ENCODE data around the gene MDFI. TPM values are rescaled to one million over a fixed set of nuclear protein-coding genes. Genes with fewer than 3 reads are reported as not detected.

Gene MDFI
- total RNA-seq, 2 experiments from 2014 or later, result not detected

GRCh38 chr6:41672816-41673703 lies 34.8 kb downstream of the MDFI start:
- H3K4me1 Mint-ChIP-seq (ENCODE audit: low read depth), result no peaks in the 10 kb centered on the region

GRCh38 chr6:41673704-41674000 lies 35.4 kb downstream of the MDFI start:
- intact Hi-C loops (cut with micrococcal nuclease), result no loop called here
- Mint-ChIP-seq H3K36me3 (ENCODE audit: low read depth) (no peaks in the 10 kb centered on the region), H3K9me3 (no peaks in the 10 kb centered on the region), H3K4me3 (no peak overlapping the region), H3K27me3 (ENCODE audit: low read depth) (peaks cover 6% of the 10 kb centered on the region), H3K4me1 (ENCODE audit: low read depth) (no peaks in the 10 kb centered on the region), H3K27ac (no peak overlapping the region)
- no peak for DNase-seq
- CTCF ChIA-PET, result interaction anchor here (0.8 to 2.3 kb wide), 2 partner anchors 10 to 305 kb away, joined by 3 to 10 read pairs; no protein-coding TSS in a partner anchor

More at GRCh38 chr6:41672816-41673703, 34.8 kb downstream of the MDFI start:
- DNase-seq, result no peak
- no peaks in the 10 kb centered on the region for H3K9me3 Mint-ChIP-seq
- no peaks in the 10 kb centered on the region for H3K36me3 Mint-ChIP-seq (ENCODE audit: low read depth)
- peaks cover 6% of the 10 kb centered on the region for H3K27me3 Mint-ChIP-seq (ENCODE audit: low read depth)
- H3K4me3 Mint-ChIP-seq, result no peak overlapping the region
- H3K27ac Mint-ChIP-seq, result no peak overlapping the region
- CTCF ChIA-PET, result interaction anchor here (0.8 to 2.3 kb wide), 2 partner anchors 10 to 305 kb away, joined by 3 to 10 read pairs; no protein-coding TSS in a partner anchor
- intact Hi-C loops (cut with micrococcal nuclease), result no loop called here

GRCh38 chr6:41674231-41675000 lies 36.1 kb downstream of the MDFI start:
- CTCF ChIA-PET, result interaction anchor here (0.8 to 2.3 kb wide), 3 partner anchors 9 to 306 kb away, joined by 3 to 10 read pairs (median 4); no protein-coding TSS in a partner anchor
- H3K36me3 Mint-ChIP-seq (ENCODE audit: low read depth), result no peaks in the 10 kb centered on the region
- H3K9me3 Mint-ChIP-seq, result no peaks in the 10 kb centered on the region
- peaks cover 6% of the 10 kb centered on the region for H3K27me3 Mint-ChIP-seq (ENCODE audit: low read depth)
- H3K27ac Mint-ChIP-seq, result no peak overlapping the region
- H3K4me3 Mint-ChIP-seq, result no peak overlapping the region
- H3K4me1 Mint-ChIP-seq (ENCODE audit: low read depth), result no peaks in the 10 kb centered on the region
- intact Hi-C loops (cut with micrococcal nuclease), result no loop called here
- no peak for DNase-seq

- Mint-ChIP-seq H3K27me3 (ENCODE audit: low read depth) (peaks cover 6% of the 10 kb centered on the region), H3K36me3 (ENCODE audit: low read depth) (no peaks in the 10 kb centered on the region), H3K9me3 (no peaks in the 10 kb centered on the region), H3K4me3 (no peak overlapping the region), H3K4me1 (ENCODE audit: low read depth) (no peaks in the 10 kb centered on the region), H3K27ac (no peak overlapping the region)
- intact Hi-C loops (cut with micrococcal nuclease), result no loop called here
- no peak for DNase-seq
- CTCF ChIA-PET, result interaction anchor here (1.1 kb wide), 1 partner anchor 8 kb away, joined by 4 read pairs; no protein-coding TSS in a partner anchor
Observed at GRCh38 chr6:41675176-41675775, 37.0 kb downstream of the MDFI start.

GRCh38 chr6:41675992-41676391 lies 37.7 kb downstream of the MDFI start:
- CTCF ChIA-PET, result no interaction called here
- no peaks in the 10 kb centered on the region for H3K36me3 Mint-ChIP-seq (ENCODE audit: low read depth)
- H3K4me1 Mint-ChIP-seq (ENCODE audit: low read depth), result no peaks in the 10 kb centered on the region
- intact Hi-C loops (cut with micrococcal nuclease), result no loop called here
- H3K9me3 Mint-ChIP-seq, result no peaks in the 10 kb centered on the region
- no peak for DNase-seq
- no peak overlapping the region for H3K27ac Mint-ChIP-seq
- no peak overlapping the region for H3K4me3 Mint-ChIP-seq
- H3K27me3 Mint-ChIP-seq (ENCODE audit: low read depth), result peaks cover 6% of the 10 kb centered on the region

GRCh38 chr6:41676431-41676830 lies 38.2 kb downstream of the MDFI start:
- CTCF ChIA-PET, result no interaction called here
- no peak for DNase-seq
- H3K27me3 Mint-ChIP-seq (ENCODE audit: low read depth), result peaks cover 6% of the 10 kb centered on the region
- H3K9me3 Mint-ChIP-seq, result no peaks in the 10 kb centered on the region
- no peak overlapping the region for H3K27ac Mint-ChIP-seq
- H3K4me1 Mint-ChIP-seq (ENCODE audit: low read depth), result no peaks in the 10 kb centered on the region
- H3K36me3 Mint-ChIP-seq (ENCODE audit: low read depth), result no peaks in the 10 kb centered on the region
- H3K4me3 Mint-ChIP-seq, result no peak overlapping the region
- intact Hi-C loops (cut with micrococcal nuclease), result no loop called here

GRCh38 chr6:41677124-41677921 lies 39.1 kb downstream of the MDFI start:
- H3K27ac Mint-ChIP-seq, result no peak overlapping the region
- no peaks in the 10 kb centered on the region for H3K36me3 Mint-ChIP-seq (ENCODE audit: low read depth)
- H3K4me3 Mint-ChIP-seq, result no peak overlapping the region
- H3K27me3 Mint-ChIP-seq (ENCODE audit: low read depth), result peaks cover 6% of the 10 kb centered on the region
- no peak for DNase-seq
- no peaks in the 10 kb centered on the region for H3K9me3 Mint-ChIP-seq
- intact Hi-C loops (cut with micrococcal nuclease), result no loop called here
- CTCF ChIA-PET, result interaction anchor here (4.9 kb wide), 1 partner anchor 75 kb away, joined by 39 read pairs; no protein-coding TSS in a partner anchor
- no peaks in the 10 kb centered on the region for H3K4me1 Mint-ChIP-seq (ENCODE audit: low read depth)

GRCh38 chr6:41678511-41679084 lies 40.3 kb downstream of the MDFI start:
- CTCF ChIA-PET, result interaction anchor here (0.5 to 4.9 kb wide), 4 partner anchors 11 to 310 kb away, joined by 3 to 39 read pairs (median 8); no protein-coding TSS in a partner anchor
- H3K4me1 Mint-ChIP-seq (ENCODE audit: low read depth), result peaks cover 5% of the 10 kb centered on the region
- H3K36me3 Mint-ChIP-seq (ENCODE audit: low read depth), result no peaks in the 10 kb centered on the region
- no peaks in the 10 kb centered on the region for H3K9me3 Mint-ChIP-seq
- intact Hi-C loops (cut with micrococcal nuclease), result no loop called here
- H3K27ac Mint-ChIP-seq, result no peak overlapping the region
- no peak overlapping the region for H3K4me3 Mint-ChIP-seq
- H3K27me3 Mint-ChIP-seq (ENCODE audit: low read depth), result peaks cover 6% of the 10 kb centered on the region
- no peak for DNase-seq

GRCh38 chr6:41679696-41680095 lies 41.4 kb downstream of the MDFI start:
- H3K4me1 Mint-ChIP-seq (ENCODE audit: low read depth), result peaks cover 8% of the 10 kb centered on the region
- CTCF ChIA-PET, result interaction anchor here (0.6 to 4.9 kb wide), 5 partner anchors 10 to 756 kb away, joined by 3 to 39 read pairs (median 10); no protein-coding TSS in a partner anchor
- intact Hi-C loops (cut with micrococcal nuclease), result loop anchor here (10.0 kb wide), 1 partner anchor 605 kb away; the partner anchor contains the start of genes NFYA and OARD1
- no peak for DNase-seq
- H3K27me3 Mint-ChIP-seq (ENCODE audit: low read depth), result peaks cover 2% of the 10 kb centered on the region
- no peak overlapping the region for H3K4me3 Mint-ChIP-seq
- H3K27ac Mint-ChIP-seq, result no peak overlapping the region
- no peaks in the 10 kb centered on the region for H3K9me3 Mint-ChIP-seq
- H3K36me3 Mint-ChIP-seq (ENCODE audit: low read depth), result no peaks in the 10 kb centered on the region

GRCh38 chr6:41680182-41680965 lies 42.1 kb downstream of the MDFI start:
- no peaks in the 10 kb centered on the region for H3K36me3 Mint-ChIP-seq (ENCODE audit: low read depth)
- H3K4me1 Mint-ChIP-seq (ENCODE audit: low read depth), result peaks cover 8% of the 10 kb centered on the region
- no peak for DNase-seq
- no peak overlapping the region for H3K27ac Mint-ChIP-seq
- CTCF ChIA-PET, result interaction anchor here (0.6 to 4.9 kb wide), 10 partner anchors 10 to 755 kb away, joined by 3 to 39 read pairs (median 4); no protein-coding TSS in a partner anchor
- H3K27me3 Mint-ChIP-seq (ENCODE audit: low read depth), result peaks cover 2% of the 10 kb centered on the region
- no peak overlapping the region for H3K4me3 Mint-ChIP-seq
- H3K9me3 Mint-ChIP-seq, result no peaks in the 10 kb centered on the region
- intact Hi-C loops (cut with micrococcal nuclease), result loop anchor here (10.0 kb wide), 1 partner anchor 606 kb away; the partner anchor contains the start of genes NFYA and OARD1
